ENCODE measurements around the gene FLT3LG. TPM values are rescaled to one million over a fixed set of nuclear protein-coding genes. Genes with fewer than 3 reads are reported as not detected.
"Not testable (repeated sequence)": the region's sequence is repeated elsewhere in the genome, so short reads cannot be mapped to it uniquely, and the experiment has no call there.

The FLT3LG gene
- total RNA-seq, 1 donor from 2014 or later = 57.6 TPM

DNA sequence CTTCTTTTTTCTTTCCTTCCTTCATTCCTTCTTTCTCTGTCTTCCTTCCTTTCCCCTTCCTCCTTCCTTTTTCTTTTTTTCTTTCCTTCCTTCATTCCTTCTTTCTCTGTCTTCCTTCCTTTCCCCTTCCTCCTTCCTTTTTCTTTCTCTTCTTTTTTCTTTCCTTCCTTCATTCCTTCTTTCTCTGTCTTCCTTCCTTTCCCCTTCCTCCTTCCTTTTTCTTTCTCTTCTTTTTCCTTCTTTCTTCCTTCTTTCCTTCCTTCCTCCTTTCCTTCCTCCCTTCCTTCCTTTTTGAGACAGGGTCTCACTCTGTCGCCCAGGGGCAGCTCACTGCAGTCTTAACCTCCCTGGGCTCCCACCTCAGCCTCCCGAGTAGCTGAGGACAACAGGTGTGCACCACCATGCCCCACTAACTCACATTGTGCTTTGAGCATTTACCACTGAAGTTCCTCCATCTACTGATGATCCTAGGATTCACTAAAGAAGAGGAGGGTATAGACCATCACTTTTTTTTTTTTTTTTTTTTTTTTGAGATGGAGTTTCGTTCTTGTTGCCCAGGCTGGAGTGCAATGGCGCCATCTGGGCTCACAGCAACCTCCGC, 29.8 kb upstream of the FLT3LG start:
- Mint-ChIP-seq H3K27me3 (peaks cover 33% of the 10 kb centered on the region), H3K4me1 (peaks cover 47% of the 10 kb centered on the region), H3K4me3 (peak overlapping the region; percentile 89), H3K36me3 (ENCODE audit: low read depth) (peaks cover 28% of the 10 kb centered on the region), H3K27ac (peak overlapping the region; percentile 88)
- intact Hi-C loops (cut with micrococcal nuclease) = loop anchor here (5.0 kb wide), 1 partner anchor 217 kb away; no protein-coding TSS in a partner anchor
- not testable (repeated sequence) for DNase-seq, H3K9me3 Mint-ChIP-seq

DNA sequence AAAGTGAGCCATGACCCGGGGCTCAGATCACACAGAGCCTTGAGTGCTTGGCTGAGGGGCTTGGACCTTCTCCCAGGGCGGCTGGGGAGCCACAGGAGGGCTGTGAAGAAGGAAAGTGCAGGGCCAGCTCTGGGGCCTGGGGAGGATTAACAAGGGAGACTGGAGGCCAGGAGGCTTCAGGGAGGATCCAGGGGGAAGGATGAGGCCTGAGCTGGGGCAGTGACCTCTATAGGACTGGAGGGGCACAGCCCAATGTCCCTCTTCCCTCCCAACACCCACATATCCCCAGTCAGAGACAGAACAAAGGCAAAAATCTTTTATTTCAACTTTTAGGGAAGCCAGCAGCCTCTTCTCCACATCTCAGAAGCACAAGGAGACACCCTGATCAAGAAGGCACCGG, 28.0 kb upstream of the FLT3LG start:
- peaks cover 42% of the 10 kb centered on the region for H3K36me3 Mint-ChIP-seq (ENCODE audit: low read depth)
- H3K4me1 Mint-ChIP-seq = peaks cover 54% of the 10 kb centered on the region
- intact Hi-C loops (cut with micrococcal nuclease) = no loop called here
- H3K27ac Mint-ChIP-seq = no peak overlapping the region
- no peaks in the 10 kb centered on the region for H3K9me3 Mint-ChIP-seq
- peaks cover 15% of the 10 kb centered on the region for H3K27me3 Mint-ChIP-seq
- no peak for DNase-seq
- no peak overlapping the region for H3K4me3 Mint-ChIP-seq

DNA sequence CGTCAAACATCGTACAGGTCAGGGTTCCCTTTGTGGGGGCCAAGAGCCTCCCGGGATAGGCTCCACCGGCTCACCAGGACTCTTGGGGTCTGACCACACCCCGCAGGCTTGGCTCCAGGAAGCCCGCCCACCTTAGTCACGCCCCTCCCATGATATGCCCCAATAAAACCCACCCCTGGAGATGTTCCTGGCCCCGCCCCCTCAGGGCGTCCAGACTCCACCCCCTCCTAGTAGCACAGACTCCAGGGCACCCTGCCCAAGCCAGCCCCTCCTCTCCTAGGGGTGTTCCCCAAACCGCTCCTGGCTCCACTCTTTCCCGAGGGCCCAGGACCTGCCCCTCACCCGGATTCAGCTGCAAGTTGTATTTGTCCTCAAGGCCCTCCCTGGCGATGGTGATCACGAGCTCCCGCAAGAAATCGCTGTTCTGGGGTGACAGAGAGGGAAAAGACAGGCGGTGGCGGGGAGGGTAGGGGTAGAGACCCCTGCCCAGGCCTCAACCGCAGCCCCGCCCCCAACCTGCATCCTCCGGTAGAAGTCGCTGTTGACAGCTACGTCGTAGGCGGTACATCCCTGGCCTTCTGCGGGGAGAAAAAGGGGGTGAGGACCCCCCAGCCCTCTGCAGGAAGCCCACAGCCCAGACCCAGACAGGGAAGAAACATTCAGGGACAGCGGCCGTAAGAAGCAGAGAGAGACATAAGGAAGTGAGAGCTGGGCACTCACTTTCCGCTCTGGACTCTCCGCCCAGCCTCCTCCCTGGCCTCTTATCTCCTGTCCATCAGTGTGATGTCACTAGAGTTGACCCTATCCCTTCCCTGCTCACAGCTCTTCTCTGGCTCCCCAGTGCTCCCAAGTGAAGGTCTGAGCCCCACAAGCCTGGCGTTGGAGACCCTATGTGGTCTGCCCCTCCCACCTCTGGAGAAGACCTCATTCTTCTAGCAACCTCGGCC, 26.3 kb upstream of the FLT3LG start:
- Mint-ChIP-seq H3K4me3 (no peak overlapping the region), H3K27ac (no peak overlapping the region), H3K9me3 (no peaks in the 10 kb centered on the region), H3K4me1 (peaks cover 49% of the 10 kb centered on the region), H3K27me3 (peaks cover under 1% of the 10 kb centered on the region), H3K36me3 (ENCODE audit: low read depth) (peaks cover 49% of the 10 kb centered on the region)
- DNase-seq = peak; percentile 72
- intact Hi-C loops (cut with micrococcal nuclease) = no loop called here

DNA sequence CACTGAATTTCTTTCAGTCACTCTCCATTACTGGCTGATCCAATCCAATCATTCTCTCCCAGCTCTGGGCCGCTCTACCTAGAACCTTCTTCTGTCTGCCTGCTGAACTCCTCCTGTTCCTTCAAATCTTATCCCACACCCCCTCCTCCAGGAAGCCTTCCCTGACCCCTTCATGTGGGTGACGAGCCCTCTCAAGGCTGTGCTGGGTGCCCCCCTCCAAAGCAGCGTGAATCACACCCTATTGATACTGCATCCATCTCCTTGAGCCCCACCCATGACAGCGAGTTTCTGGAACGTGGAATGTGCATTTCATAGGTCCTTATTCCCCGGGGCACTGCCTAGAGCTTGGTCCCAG, 25.6 kb upstream of the FLT3LG start:
- no peak for DNase-seq
- no peaks in the 10 kb centered on the region for H3K27me3 Mint-ChIP-seq
- H3K9me3 Mint-ChIP-seq = no peaks in the 10 kb centered on the region
- intact Hi-C loops (cut with micrococcal nuclease) = no loop called here
- H3K4me1 Mint-ChIP-seq = peaks cover 49% of the 10 kb centered on the region
- H3K27ac Mint-ChIP-seq = peak overlapping the region; percentile 39
- peaks cover 49% of the 10 kb centered on the region for H3K36me3 Mint-ChIP-seq (ENCODE audit: low read depth)
- no peak overlapping the region for H3K4me3 Mint-ChIP-seq

DNA sequence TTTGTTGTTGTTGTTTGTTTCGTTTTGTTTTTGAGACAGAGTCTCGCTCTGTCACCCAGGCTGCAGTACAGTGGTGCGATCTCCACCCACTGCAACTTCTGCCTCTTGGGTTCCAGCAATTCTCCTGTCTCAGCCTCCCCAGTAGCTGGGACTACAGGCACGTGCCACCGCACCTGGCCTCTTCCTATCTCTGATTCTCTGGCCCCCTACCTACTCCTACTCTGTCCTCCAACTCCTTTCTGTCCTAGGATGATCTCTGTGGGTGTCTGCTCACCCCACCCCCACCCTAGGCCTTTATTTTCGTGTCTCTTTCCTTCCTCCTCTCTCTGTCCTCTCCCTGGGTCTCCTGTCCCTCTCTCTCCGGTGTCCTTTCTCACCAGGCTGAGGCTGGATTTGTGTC, 23.6 kb upstream of the FLT3LG start:
- peaks cover 44% of the 10 kb centered on the region for H3K36me3 Mint-ChIP-seq (ENCODE audit: low read depth)
- H3K27me3 Mint-ChIP-seq = no peaks in the 10 kb centered on the region
- DNase-seq = no peak
- H3K27ac Mint-ChIP-seq = peak overlapping the region; percentile 100
- no peaks in the 10 kb centered on the region for H3K9me3 Mint-ChIP-seq
- H3K4me1 Mint-ChIP-seq = peaks cover 39% of the 10 kb centered on the region
- H3K4me3 Mint-ChIP-seq = peak overlapping the region; percentile 91
- intact Hi-C loops (cut with micrococcal nuclease) = loop anchor here (5.0 kb wide), 3 partner anchors 37 to 813 kb away; partner anchors contain the start of genes DBP, RPL13A, RRAS and SCAF1

DNA sequence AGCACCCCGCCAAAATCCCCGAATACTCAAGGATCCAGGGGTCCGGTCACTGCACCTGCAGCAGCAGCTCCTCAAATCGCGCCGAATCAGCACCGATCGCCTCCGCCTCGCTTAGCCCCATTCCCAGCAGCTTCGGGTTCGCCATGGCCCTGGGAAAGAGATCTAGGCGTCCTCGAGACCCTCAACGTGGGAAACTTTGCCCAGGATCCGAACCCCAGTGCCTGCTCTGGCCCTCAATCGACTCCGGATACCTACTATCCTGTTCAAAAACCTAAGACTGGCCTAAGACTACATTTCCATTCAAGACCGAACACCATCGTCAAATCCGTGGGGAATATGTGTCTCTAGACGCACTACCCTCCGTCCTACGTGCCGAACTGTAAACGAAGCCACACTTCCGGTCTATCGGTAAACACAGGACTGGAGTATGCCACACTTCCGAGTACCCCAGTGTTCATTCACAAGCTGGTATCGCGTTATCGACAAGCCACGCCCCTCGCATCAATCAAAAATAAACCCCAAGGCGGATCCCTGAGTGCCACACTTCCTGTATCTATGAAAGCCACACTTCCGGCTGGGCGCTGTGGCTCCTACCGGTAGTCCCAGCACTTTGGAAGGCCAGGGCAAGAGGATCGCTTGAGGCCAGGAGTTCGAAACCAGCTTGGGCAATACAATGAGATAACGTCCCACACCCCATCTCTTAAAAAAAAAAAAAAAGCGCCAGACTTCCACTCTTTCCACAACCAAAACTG, 22.4 kb upstream of the FLT3LG start, which contains the start of gene PIH1D1:
TSS of gene PIH1D1 (minus strand) at position 385 of the 752 bp plus-strand sequence. CDS start at position 145, 240 bp downstream.
- DNase-seq = peak; percentile 98
- Mint-ChIP-seq H3K9me3 (no peaks in the 10 kb centered on the region), H3K36me3 (ENCODE audit: low read depth) (peaks cover 40% of the 10 kb centered on the region), H3K27me3 (no peaks in the 10 kb centered on the region), H3K4me3 (peak within 1 kb of the TSS; percentile 91), H3K27ac (peak within 1 kb of the TSS; percentile 100), H3K4me1 (peaks cover 38% of the 10 kb centered on the region)
- intact Hi-C loops (cut with micrococcal nuclease) = loop anchor here (1.0 to 5.0 kb wide), 6 partner anchors 19 to 814 kb away; partner anchors contain the start of genes DBP, PRMT1, RPL13A and RPS11

DNA sequence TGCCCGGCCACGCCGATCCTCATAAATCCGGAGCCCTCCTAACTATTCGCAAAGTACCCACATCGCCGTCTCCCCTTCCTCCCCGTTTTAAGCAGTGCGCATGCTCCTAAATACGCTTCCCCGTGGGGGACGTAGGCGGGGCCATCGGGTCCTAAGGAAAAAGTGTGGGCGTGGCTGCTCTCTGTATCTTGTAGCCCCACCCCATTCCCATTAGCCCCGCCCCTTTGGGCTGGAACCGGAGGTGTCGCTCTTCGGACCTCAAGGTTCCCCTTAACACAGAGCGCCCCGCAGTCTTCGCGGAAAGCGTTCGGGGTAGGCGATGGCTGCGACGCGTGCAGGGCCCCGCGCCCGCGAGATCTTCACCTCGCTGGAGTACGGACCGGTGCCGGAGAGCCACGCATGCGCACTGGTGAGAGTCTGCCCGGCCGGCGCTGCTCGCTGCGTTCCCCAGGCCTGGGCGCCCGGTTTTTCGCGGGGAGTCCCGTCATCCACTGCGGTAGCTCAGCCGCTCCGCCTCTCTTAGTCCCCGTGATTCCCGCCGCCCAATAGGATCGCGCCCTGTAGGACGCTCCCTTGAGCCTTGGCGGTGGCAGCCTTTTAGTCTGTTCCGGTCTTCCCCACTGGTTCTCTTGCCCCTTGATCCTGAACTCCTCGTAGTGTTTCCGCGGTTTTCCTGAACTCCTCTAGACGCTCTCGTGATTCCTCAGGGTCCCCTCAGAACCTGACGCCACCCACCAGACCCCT, 20.8 kb upstream of the FLT3LG start, which contains the start of gene ALDH16A1:
TSS of gene ALDH16A1 (plus strand) at position 213 of the 744 bp plus-strand sequence. CDS start at position 320, 107 bp downstream.
- Mint-ChIP-seq H3K27me3 (no peaks in the 10 kb centered on the region), H3K4me1 (peaks cover 39% of the 10 kb centered on the region)
- intact Hi-C loops (cut with micrococcal nuclease) = loop anchor here (1.0 to 5.0 kb wide), 7 partner anchors 10 to 816 kb away; partner anchors contain the start of genes DBP, FLT3LG, PRMT1 and RPL13A

DNA sequence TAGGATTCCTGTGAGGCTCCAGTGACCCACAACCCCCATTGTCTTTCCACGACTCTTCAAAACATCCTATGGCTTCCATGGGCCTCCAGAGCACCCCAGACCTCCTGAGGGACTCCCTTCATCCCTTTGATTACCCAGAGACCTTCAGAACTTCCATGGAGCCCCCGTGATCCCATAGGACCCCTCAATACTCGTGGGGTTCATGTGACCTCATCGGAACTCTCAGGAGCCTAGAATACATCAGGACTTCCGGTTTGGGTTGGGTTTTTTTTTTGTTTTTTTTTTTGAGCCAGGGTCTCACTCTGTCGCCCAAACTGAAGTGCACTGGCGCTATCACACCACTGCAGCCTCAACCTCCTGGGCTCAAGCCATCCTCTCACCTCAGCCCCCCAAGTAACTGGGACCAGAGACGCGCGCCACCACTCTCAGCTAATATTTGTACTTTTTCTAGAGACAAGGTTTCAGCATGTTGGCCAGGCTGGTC, 20.2 kb upstream of the FLT3LG start:
- Mint-ChIP-seq H3K9me3 (no peaks in the 10 kb centered on the region), H3K27me3 (no peaks in the 10 kb centered on the region), H3K27ac (peak overlapping the region; percentile 100), H3K4me1 (peaks cover 33% of the 10 kb centered on the region), H3K36me3 (ENCODE audit: low read depth) (peaks cover 32% of the 10 kb centered on the region), H3K4me3 (peak overlapping the region; percentile 91)
- DNase-seq = no peak
- intact Hi-C loops (cut with micrococcal nuclease) = loop anchor here (1.0 to 5.0 kb wide), 7 partner anchors 10 to 816 kb away; partner anchors contain the start of genes DBP, FLT3LG, PRMT1 and RPL13A

More for the DNA sequence above, 20.8 kb upstream of the FLT3LG start, which contains the start of gene ALDH16A1:
- no peaks in the 10 kb centered on the region for H3K9me3 Mint-ChIP-seq
- peaks cover 36% of the 10 kb centered on the region for H3K36me3 Mint-ChIP-seq (ENCODE audit: low read depth)
- peak within 1 kb of the TSS; percentile 91 for H3K4me3 Mint-ChIP-seq
- peak; percentile 99 for DNase-seq
- H3K27ac Mint-ChIP-seq = peak within 1 kb of the TSS; percentile 100

DNA sequence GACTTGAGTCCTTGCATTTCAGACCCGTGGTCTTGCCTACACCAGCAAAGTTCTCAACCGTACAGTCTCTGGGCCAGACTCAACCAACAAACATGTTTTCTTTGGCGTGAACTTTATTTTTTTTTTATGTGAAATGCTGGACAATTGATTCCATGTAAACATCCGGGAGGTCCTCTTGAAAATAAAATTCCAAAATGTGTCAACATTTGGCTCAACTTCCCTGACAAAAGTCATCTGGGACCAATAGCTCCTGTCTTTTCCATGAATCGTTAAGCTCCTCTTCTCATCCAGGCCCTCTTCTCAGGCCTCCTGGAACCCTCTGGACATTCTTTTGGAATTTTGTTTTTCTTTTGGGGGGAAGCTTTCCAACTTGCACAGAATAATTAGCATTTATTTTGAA, 18.2 kb upstream of the FLT3LG start:
- H3K9me3 Mint-ChIP-seq = no peaks in the 10 kb centered on the region
- H3K4me1 Mint-ChIP-seq = peaks cover 22% of the 10 kb centered on the region
- H3K4me3 Mint-ChIP-seq = no peak overlapping the region
- no peak for DNase-seq
- intact Hi-C loops (cut with micrococcal nuclease) = no loop called here
- no peaks in the 10 kb centered on the region for H3K27me3 Mint-ChIP-seq
- H3K36me3 Mint-ChIP-seq (ENCODE audit: low read depth) = peaks cover 17% of the 10 kb centered on the region
- no peak overlapping the region for H3K27ac Mint-ChIP-seq

DNA sequence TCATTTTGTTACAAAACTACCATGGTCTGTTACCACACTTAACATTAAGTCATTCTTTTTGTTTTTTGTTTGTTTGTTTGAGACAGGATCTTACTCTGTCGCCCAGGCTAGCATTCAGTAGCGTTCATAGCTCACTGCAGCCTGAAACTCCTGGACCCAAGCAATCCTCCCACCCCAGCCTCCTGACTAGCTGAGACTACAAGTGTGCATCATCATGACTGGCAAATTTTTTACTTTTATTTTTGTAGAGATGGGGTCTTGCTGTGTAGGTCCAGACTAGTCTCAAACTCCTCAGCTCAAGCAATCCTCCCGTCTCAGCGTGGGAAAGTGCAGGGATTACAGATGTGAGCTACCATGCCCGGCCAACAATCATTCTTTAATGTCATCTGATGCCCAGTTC, 17.7 kb upstream of the FLT3LG start:
- no peak overlapping the region for H3K27ac Mint-ChIP-seq
- no peak for DNase-seq
- H3K36me3 Mint-ChIP-seq (ENCODE audit: low read depth) = peaks cover 16% of the 10 kb centered on the region
- H3K9me3 Mint-ChIP-seq = no peaks in the 10 kb centered on the region
- H3K4me3 Mint-ChIP-seq = no peak overlapping the region
- H3K27me3 Mint-ChIP-seq = no peaks in the 10 kb centered on the region
- H3K4me1 Mint-ChIP-seq = peaks cover 22% of the 10 kb centered on the region
- intact Hi-C loops (cut with micrococcal nuclease) = no loop called here

DNA sequence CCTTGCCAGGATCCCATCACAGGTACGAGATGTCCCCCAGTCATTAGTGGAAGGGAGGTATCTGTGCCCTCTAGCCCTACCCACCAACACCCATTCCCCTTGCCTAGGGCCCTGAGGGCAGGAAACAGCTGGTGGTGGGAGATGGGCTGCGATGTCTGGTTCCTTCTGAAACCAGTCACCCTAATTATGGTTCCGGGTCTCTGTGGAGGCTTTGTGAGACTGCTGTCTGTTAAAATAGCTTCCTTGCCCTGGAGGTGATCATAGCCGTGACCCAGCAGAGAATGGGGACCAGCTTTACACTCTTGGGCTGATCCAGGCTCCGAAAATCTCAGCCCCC, 15.5 kb upstream of the FLT3LG start:
- Mint-ChIP-seq H3K4me3 (no peak overlapping the region), H3K27ac (no peak overlapping the region), H3K27me3 (no peaks in the 10 kb centered on the region), H3K4me1 (peaks cover 11% of the 10 kb centered on the region), H3K36me3 (ENCODE audit: low read depth) (peaks cover 15% of the 10 kb centered on the region), H3K9me3 (no peaks in the 10 kb centered on the region)
- intact Hi-C loops (cut with micrococcal nuclease) = no loop called here
- no peak for DNase-seq

DNA sequence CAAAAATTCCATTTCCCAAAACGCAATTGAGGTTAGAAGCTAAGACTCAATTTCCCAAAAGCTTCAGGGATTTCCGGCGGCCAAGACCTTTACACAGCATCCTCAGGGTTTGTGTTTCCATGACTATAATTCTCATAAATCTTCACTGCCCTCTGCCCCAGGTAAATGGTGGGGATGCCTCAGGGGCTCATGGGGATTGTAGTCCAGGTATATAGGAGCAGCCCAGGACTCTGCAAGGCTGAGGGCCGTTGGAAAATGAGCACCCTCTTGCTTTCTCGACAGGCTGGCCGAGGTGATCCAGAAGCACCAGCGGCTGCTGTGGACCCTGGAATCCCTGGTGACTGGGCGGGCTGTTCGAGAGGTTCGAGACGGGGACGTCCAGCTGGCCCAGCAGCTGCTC, 14.6 kb upstream of the FLT3LG start:
- Mint-ChIP-seq H3K9me3 (no peaks in the 10 kb centered on the region), H3K27ac (no peak overlapping the region), H3K36me3 (ENCODE audit: low read depth) (peaks cover 15% of the 10 kb centered on the region), H3K4me3 (no peak overlapping the region), H3K27me3 (no peaks in the 10 kb centered on the region), H3K4me1 (peaks cover 8% of the 10 kb centered on the region)
- no peak for DNase-seq
- intact Hi-C loops (cut with micrococcal nuclease) = no loop called here

DNA sequence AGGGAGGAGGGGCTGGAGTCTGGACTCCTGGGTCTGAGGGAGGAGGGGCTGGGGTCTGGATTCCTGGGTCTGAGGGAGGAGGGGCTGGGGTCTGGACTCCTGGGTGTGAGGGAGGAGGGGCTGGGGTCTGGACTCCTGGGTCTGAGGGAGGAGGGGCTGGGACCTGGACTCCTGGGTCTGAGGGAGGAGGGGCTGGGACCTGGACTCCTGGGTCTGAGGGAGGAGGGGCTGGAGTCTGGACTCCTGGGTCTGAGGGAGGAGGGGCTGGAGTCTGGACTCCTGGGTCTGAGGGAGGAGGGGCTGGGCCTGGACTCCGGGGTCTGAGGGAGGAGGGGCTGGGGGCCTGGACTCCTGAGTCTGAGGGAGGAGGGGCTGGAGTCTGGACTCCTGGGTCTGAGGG, 12.9 kb upstream of the FLT3LG start:
- not testable (repeated sequence) for H3K4me1 Mint-ChIP-seq

More for the DNA sequence above, 12.9 kb upstream of the FLT3LG start:
- H3K27me3 Mint-ChIP-seq; H3K9me3 Mint-ChIP-seq; DNase-seq; H3K4me3 Mint-ChIP-seq; H3K27ac Mint-ChIP-seq; intact Hi-C loops (cut with micrococcal nuclease): not testable (repeated sequence)
- peaks cover 19% of the 10 kb centered on the region for H3K36me3 Mint-ChIP-seq (ENCODE audit: low read depth)

Measured in activated CD4-positive, alpha-beta T cell treated with anti-CD3 and anti-CD28 coated beads, Interleukin-2, amount 10 ng/mL, durations not matched to agents 24 days and 14 days (primary cell).